ENCODE results near the gene ZNF664.

ZNF664 gene

GRCh38 chr12:123990511-123990910, 17.5 kb downstream of the ZNF664 start:
- WGBS (ENCODE audit: insufficient coverage, insufficient read length) = no CpG with 5 or more reads among the region's 4 CpGs

DNA sequence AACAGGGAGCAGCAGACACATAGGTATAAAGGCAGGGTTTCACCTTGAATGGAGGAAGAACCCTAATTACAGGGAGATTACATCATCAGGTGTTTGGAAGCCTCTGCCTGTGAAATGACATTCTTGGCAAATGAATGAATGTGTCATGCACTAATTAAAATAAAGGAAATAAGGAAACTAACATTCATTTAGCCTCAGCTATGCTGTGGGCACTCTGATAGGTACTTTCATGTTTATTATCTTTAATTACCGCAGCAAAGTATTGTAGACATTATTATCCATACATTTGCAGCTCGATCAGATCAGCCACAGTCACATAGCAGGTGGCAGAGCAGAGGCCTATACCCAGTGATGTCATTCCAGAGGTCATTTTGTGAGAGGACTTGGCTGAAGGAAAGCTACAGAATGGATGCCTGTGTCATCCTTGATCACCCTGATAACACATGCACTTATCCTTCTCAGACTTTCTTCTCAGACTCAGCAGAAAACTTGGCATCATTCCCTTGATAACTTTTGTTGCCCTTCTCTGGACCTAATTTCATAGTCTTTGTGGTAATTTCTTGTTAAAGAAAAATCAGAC, 18.4 kb downstream of the ZNF664 start:
- DNase-seq (ENCODE audit: low read depth, low spot score) = no peak
- no peaks in the 10 kb centered on the region for H3K27me3 ChIP-seq (ENCODE audit: control insufficient read depth, insufficient read depth, low read length)
- no CpG with 5 or more reads among the region's 2 CpGs for WGBS (ENCODE audit: insufficient coverage, insufficient read length)
- H3K9me3 ChIP-seq (ENCODE audit: control insufficient read depth, insufficient read depth, low read length) = no peaks in the 10 kb centered on the region
- no peaks in the 10 kb centered on the region for H3K4me1 ChIP-seq (ENCODE audit: control insufficient read depth, insufficient read depth, low read length)
- no peaks in the 10 kb centered on the region; the same call in 1 of the 2 replicates for H3K36me3 ChIP-seq (ENCODE audit: control insufficient read depth, insufficient read depth, low read length)
- H3K27ac ChIP-seq (ENCODE audit: low read length) = no peak overlapping the region
- no peak overlapping the region for H3K4me3 ChIP-seq (ENCODE audit: low read length)

More at GRCh38 chr12:123990511-123990910, 17.5 kb downstream of the ZNF664 start:
- H3K4me3 ChIP-seq (ENCODE audit: low read length) = no peak overlapping the region
- H3K36me3 ChIP-seq (ENCODE audit: control insufficient read depth, insufficient read depth, low read length) = no peaks in the 10 kb centered on the region; the same call in 1 of the 2 replicates
- no peak for DNase-seq (ENCODE audit: low read depth, low spot score)
- H3K27ac ChIP-seq (ENCODE audit: low read length) = no peak overlapping the region
- no peaks in the 10 kb centered on the region for H3K4me1 ChIP-seq (ENCODE audit: control insufficient read depth, insufficient read depth, low read length)
- no peaks in the 10 kb centered on the region for H3K27me3 ChIP-seq (ENCODE audit: control insufficient read depth, insufficient read depth, low read length)
- no peaks in the 10 kb centered on the region for H3K9me3 ChIP-seq (ENCODE audit: control insufficient read depth, insufficient read depth, low read length)

DNA sequence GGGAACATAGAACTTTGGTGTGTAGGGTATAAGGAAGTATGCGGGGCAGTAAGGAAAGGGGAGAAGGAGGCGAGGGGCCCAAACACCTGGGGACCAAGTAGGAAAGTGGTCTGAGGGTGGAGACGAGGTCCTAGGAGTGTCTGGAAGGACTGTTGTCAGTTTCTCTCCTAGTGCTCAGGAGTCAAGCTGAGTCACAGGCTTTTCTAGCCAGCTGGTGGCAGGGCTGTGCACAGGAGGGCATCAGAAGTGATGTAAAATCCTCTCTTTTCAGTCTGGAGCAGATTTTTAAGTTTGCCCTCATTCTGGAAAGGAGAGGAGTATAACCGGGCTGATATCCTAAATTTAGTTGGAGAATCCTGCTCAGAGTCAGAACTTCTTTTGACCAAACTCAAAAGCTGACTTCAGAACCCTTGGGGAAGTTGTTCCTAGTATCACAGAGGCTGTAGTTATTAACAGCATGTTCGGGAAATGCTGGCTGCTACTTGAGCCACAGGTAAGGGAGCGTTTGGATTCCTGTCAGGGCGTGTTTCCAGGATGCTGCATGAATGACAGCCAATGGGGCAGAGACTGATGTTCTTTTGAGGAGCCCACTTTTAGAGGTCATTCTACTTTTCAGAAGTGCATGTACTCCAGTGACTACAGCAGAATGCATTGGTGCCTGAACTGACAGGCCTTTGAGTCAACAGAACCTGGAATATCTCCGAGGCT, 19.3 kb downstream of the ZNF664 start:
- no CpG with 5 or more reads among the region's 8 CpGs for WGBS (ENCODE audit: insufficient coverage, insufficient read length)
- Histone ChIP-seq H3K4me3 (ENCODE audit: low read length) (no peak overlapping the region), H3K27me3 (ENCODE audit: control insufficient read depth, insufficient read depth, low read length) (no peaks in the 10 kb centered on the region), H3K27ac (ENCODE audit: low read length) (no peak overlapping the region), H3K9me3 (ENCODE audit: control insufficient read depth, insufficient read depth, low read length) (no peaks in the 10 kb centered on the region), H3K4me1 (ENCODE audit: control insufficient read depth, insufficient read depth, low read length) (no peaks in the 10 kb centered on the region), H3K36me3 (ENCODE audit: control insufficient read depth, insufficient read depth, low read length) (no peaks in the 10 kb centered on the region; the same call in 1 of the 2 replicates)
- no peak for DNase-seq (ENCODE audit: low read depth, low spot score)

DNA sequence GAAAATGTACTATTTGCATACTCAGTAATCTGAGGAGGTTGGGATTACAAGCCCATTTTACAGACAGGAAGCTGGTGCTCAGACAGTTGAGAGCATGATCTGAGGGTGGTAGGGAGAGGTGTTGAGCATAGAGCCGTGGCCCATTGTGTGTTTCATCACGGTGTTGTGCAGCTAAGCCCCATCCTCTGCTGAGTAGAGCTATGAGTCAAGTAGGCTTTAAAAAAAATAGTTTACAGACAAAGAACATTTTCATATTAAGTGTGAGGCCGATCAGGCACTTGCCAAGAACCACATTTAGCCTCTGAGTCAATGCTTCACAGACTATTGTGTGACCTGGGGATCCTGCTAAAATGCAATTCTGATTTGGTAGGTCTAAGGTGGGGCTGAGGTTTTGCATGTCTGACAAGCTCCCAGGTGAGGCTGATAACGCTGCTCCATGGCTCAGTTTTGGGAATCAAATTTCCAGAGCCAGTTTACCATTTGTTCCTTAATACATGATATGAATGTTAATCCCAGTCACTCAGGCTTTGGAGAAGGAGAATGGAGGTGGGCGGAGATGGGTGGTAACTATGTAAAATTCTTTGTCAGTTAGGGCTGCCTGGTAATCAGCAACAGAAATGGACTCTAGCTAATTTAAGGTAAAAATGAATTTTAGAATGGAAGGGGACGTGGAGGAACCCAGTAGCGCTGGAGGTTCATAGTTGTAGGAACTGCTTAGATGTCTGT, 22.2 kb downstream of the ZNF664 start:
- H3K4me1 ChIP-seq (ENCODE audit: control insufficient read depth, insufficient read depth, low read length) = no peaks in the 10 kb centered on the region
- no peaks in the 10 kb centered on the region for H3K36me3 ChIP-seq (ENCODE audit: control insufficient read depth, insufficient read depth, low read length)
- H3K27ac ChIP-seq (ENCODE audit: low read length) = no peak overlapping the region
- H3K4me3 ChIP-seq (ENCODE audit: low read length) = no peak overlapping the region
- no peaks in the 10 kb centered on the region for H3K27me3 ChIP-seq (ENCODE audit: control insufficient read depth, insufficient read depth, low read length)
- WGBS (ENCODE audit: insufficient coverage, insufficient read length) = no CpG with 5 or more reads among the region's 7 CpGs
- DNase-seq (ENCODE audit: low read depth, low spot score) = no peak
- H3K9me3 ChIP-seq (ENCODE audit: control insufficient read depth, insufficient read depth, low read length) = no peaks in the 10 kb centered on the region

GRCh38 chr12:123996581-123996980, 23.6 kb downstream of the ZNF664 start:
- DNase-seq (ENCODE audit: low read depth, low spot score) = no peak
- Histone ChIP-seq H3K27ac (ENCODE audit: low read length) (no peak overlapping the region), H3K4me3 (ENCODE audit: low read length) (no peak overlapping the region), H3K9me3 (ENCODE audit: control insufficient read depth, insufficient read depth, low read length) (no peaks in the 10 kb centered on the region), H3K27me3 (ENCODE audit: control insufficient read depth, insufficient read depth, low read length) (no peaks in the 10 kb centered on the region), H3K36me3 (ENCODE audit: control insufficient read depth, insufficient read depth, low read length) (no peaks in the 10 kb centered on the region), H3K4me1 (ENCODE audit: control insufficient read depth, insufficient read depth, low read length) (no peaks in the 10 kb centered on the region)
- no CpG with 5 or more reads among the region's 6 CpGs for WGBS (ENCODE audit: insufficient coverage, insufficient read length)

- no peak overlapping the region for H3K4me3 ChIP-seq (ENCODE audit: low read length)
- H3K27me3 ChIP-seq (ENCODE audit: control insufficient read depth, insufficient read depth, low read length) = no peaks in the 10 kb centered on the region
- H3K9me3 ChIP-seq (ENCODE audit: control insufficient read depth, insufficient read depth, low read length) = no peaks in the 10 kb centered on the region
- no peaks in the 10 kb centered on the region for H3K36me3 ChIP-seq (ENCODE audit: control insufficient read depth, insufficient read depth, low read length)
- no peaks in the 10 kb centered on the region for H3K4me1 ChIP-seq (ENCODE audit: control insufficient read depth, insufficient read depth, low read length)
- no CpG with 5 or more reads among the region's 6 CpGs for WGBS (ENCODE audit: insufficient coverage, insufficient read length)
- no peak for DNase-seq (ENCODE audit: low read depth, low spot score)
- no peak overlapping the region for H3K27ac ChIP-seq (ENCODE audit: low read length)
These were observed 24.2 kb downstream of the ZNF664 start for GRCh38 chr12:123997033-123997822.

DNA sequence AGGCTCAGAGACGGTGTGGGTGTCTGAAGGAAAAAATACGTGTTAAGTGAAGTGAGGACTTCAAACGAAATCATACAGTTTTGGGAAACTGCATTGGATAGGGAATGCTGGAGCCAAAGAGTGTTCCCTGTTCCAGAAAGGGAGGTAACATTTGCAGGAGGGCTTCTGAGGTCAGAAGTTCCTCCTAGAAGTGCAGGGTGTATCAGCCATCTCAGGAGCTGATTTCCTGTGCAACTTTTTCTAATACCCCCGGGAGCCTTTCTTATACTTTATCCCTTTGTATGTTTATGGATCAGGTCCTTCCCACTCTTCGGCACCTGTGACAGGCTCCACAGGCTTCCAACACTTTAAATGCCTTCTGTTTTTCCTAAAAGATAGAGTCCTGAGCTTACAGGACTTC, 24.9 kb downstream of the ZNF664 start:
- H3K4me3 ChIP-seq (ENCODE audit: low read length) = no peak overlapping the region
- no peak for DNase-seq (ENCODE audit: low read depth, low spot score)
- no peaks in the 10 kb centered on the region for H3K4me1 ChIP-seq (ENCODE audit: control insufficient read depth, insufficient read depth, low read length)
- H3K9me3 ChIP-seq (ENCODE audit: control insufficient read depth, insufficient read depth, low read length) = no peaks in the 10 kb centered on the region
- H3K27me3 ChIP-seq (ENCODE audit: control insufficient read depth, insufficient read depth, low read length) = no peaks in the 10 kb centered on the region
- H3K36me3 ChIP-seq (ENCODE audit: control insufficient read depth, insufficient read depth, low read length) = no peaks in the 10 kb centered on the region
- no CpG with 5 or more reads among the region's 5 CpGs for WGBS (ENCODE audit: insufficient coverage, insufficient read length)
- no peak overlapping the region for H3K27ac ChIP-seq (ENCODE audit: low read length)

GRCh38 chr12:123998344-123998990, 25.5 kb downstream of the ZNF664 start:
- WGBS (ENCODE audit: insufficient coverage, insufficient read length) = no CpG with 5 or more reads among the region's 2 CpGs
- no peaks in the 10 kb centered on the region for H3K4me1 ChIP-seq (ENCODE audit: control insufficient read depth, insufficient read depth, low read length)
- no peaks in the 10 kb centered on the region for H3K27me3 ChIP-seq (ENCODE audit: control insufficient read depth, insufficient read depth, low read length)
- H3K36me3 ChIP-seq (ENCODE audit: control insufficient read depth, insufficient read depth, low read length) = no peaks in the 10 kb centered on the region
- no peaks in the 10 kb centered on the region for H3K9me3 ChIP-seq (ENCODE audit: control insufficient read depth, insufficient read depth, low read length)
- H3K27ac ChIP-seq (ENCODE audit: low read length) = no peak overlapping the region
- DNase-seq (ENCODE audit: low read depth, low spot score) = no peak
- H3K4me3 ChIP-seq (ENCODE audit: low read length) = no peak overlapping the region

GRCh38 chr12:123998991-123999359, 26.0 kb downstream of the ZNF664 start:
- Histone ChIP-seq H3K27me3 (ENCODE audit: control insufficient read depth, insufficient read depth, low read length) (no peaks in the 10 kb centered on the region), H3K4me1 (ENCODE audit: control insufficient read depth, insufficient read depth, low read length) (no peaks in the 10 kb centered on the region), H3K36me3 (ENCODE audit: control insufficient read depth, insufficient read depth, low read length) (no peaks in the 10 kb centered on the region), H3K27ac (ENCODE audit: low read length) (no peak overlapping the region), H3K9me3 (ENCODE audit: control insufficient read depth, insufficient read depth, low read length) (no peaks in the 10 kb centered on the region), H3K4me3 (ENCODE audit: low read length) (no peak overlapping the region)
- no peak for DNase-seq (ENCODE audit: low read depth, low spot score)
- no CpG with 5 or more reads among the region's 2 CpGs for WGBS (ENCODE audit: insufficient coverage, insufficient read length)

DNA sequence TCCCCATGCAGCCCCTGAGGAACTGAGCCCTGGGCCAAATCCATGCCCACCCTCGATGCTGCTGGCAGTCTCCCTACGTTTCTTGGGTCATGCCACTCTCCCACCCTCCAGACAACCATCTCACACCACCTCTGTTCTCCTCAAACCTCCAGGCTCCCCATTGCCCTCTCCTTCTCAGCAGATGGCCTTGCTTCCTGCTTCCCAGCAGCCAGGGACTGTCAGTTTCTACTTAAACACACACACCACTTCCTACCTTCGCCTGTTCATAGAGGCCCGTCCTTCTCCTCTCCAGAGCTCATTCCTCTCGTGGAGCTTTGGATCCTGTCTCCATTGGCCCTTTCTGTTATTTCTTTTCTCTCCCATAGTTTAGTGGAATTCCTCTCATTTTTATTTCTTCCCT, 27.1 kb downstream of the ZNF664 start:
- Histone ChIP-seq H3K27ac (ENCODE audit: low read length) (no peak overlapping the region), H3K4me1 (ENCODE audit: control insufficient read depth, insufficient read depth, low read length) (no peaks in the 10 kb centered on the region), H3K4me3 (ENCODE audit: low read length) (no peak overlapping the region), H3K27me3 (ENCODE audit: control insufficient read depth, insufficient read depth, low read length) (no peaks in the 10 kb centered on the region), H3K9me3 (ENCODE audit: control insufficient read depth, insufficient read depth, low read length) (no peaks in the 10 kb centered on the region), H3K36me3 (ENCODE audit: control insufficient read depth, insufficient read depth, low read length) (no peaks in the 10 kb centered on the region)
- no CpG with 5 or more reads among the region's 5 CpGs for WGBS (ENCODE audit: insufficient coverage, insufficient read length)
- DNase-seq (ENCODE audit: low read depth, low spot score) = no peak

Data from iPS DF 6.9 (cell line).